K562 (cell line): ENCODE measurements around the gene WNT11. TPM values are rescaled to one million over a fixed set of nuclear protein-coding genes. Genes with fewer than 3 reads are reported as not detected.

Experiments
- ARID1B ChIP-seq: fragments of 450-650 bp; IDR thresholded peaks from 2 replicates; pipeline ENCODE4 v1.6.1; 2016; ENCODE audit warnings: antibody characterized with exemption, mild to moderate bottlenecking, inconsistent platforms
- CBX8 ChIP-seq: fragments of 200-600 bp; sonication (generic); IDR thresholded peaks from 2 replicates; pipeline ENCODE4 v1.6.1; 2012; ENCODE audit warnings: borderline replicate concordance, mixed run types, low read depth, mild to moderate bottlenecking, moderate library complexity, mixed read lengths, low read length, control low read depth, inconsistent platforms; ENCODE audit not compliant: poor library complexity, severe bottlenecking; ENCODE audit errors: extremely low read depth
- CC2D1A ChIP-seq: fragments of 450-650 bp; IDR thresholded peaks from 2 replicates; pipeline ENCODE4 v1.6.1; 2017; ENCODE audit warnings: mild to moderate bottlenecking
- DMBX1 ChIP-seq: fragments of 250-450 bp; sonication (Bioruptor Pico); IDR thresholded peaks from 2 replicates; pipeline ENCODE4 v1.8.0; 2022; ENCODE audit warnings: inconsistent platforms, mild to moderate bottlenecking, moderate library complexity, borderline replicate concordance
- DPF2 ChIP-seq: fragments of 450-650 bp; IDR thresholded peaks from 2 replicates; pipeline ENCODE4 v1.6.1; 2016
- EGR1 ChIP-seq: fragments of 450-650 bp; conservative IDR thresholded peaks from 2 replicates; pipeline ENCODE4 v1.6.1; 2017; ENCODE audit warnings: mild to moderate bottlenecking
- HDAC3 ChIP-seq: fragments of 450-650 bp; IDR thresholded peaks from 2 replicates; pipeline ENCODE4 v1.6.1; 2018; ENCODE audit warnings: borderline replicate concordance, mild to moderate bottlenecking, moderate library complexity; ENCODE audit not compliant: partially characterized antibody
- HMGN3 ChIP-seq: IDR thresholded peaks from 2 replicates; pipeline ENCODE4 v1.6.1; 2011; ENCODE audit warnings: borderline replicate concordance, low read depth, mild to moderate bottlenecking, mixed read lengths, low read length; ENCODE audit not compliant: insufficient read length; ENCODE audit errors: extremely low read depth
- IRF2 ChIP-seq: sonication (generic); formaldehyde crosslinking; IDR thresholded peaks from 2 replicates; pipeline ENCODE4 v1.8.1; 2022; ENCODE audit warnings: mild to moderate bottlenecking, missing genetic modification reagents
- L3MBTL2 ChIP-seq: fragments of 450-650 bp; IDR thresholded peaks from 2 replicates; pipeline ENCODE4 v1.6.1; 2016; ENCODE audit warnings: mild to moderate bottlenecking, moderate library complexity
- MEIS2 ChIP-seq: fragments of 450-650 bp; IDR thresholded peaks from 2 replicates; pipeline ENCODE4 v1.6.1; 2014; ENCODE audit warnings: mild to moderate bottlenecking; ENCODE audit not compliant: partially characterized antibody
- MYC ChIP-seq, 2 experiments: fragments of 250-450 bp in 1 of 2; sonication (Bioruptor Pico) in 1 of 2; IDR thresholded peaks; 2 replicates each; pipeline versions ENCODE4 v1.5.1 to v1.6.1; 2012 to 2021; ENCODE audit warnings: low read depth in 2 of 2, borderline replicate concordance in 1 of 2, improper control_type of control experiment in 1 of 2, low read length in 1 of 2, mild to moderate bottlenecking in 1 of 2, moderate library complexity in 1 of 2
- PHF8 ChIP-seq: fragments of 200-600 bp; sonication (generic); IDR thresholded peaks from 2 replicates; pipeline ENCODE4 v1.6.1; 2012; ENCODE audit warnings: mixed run types, mild to moderate bottlenecking, inconsistent platforms, low read length, moderate library complexity, borderline replicate concordance
- POLR2A ChIP-seq: fragments of 450-650 bp; conservative IDR thresholded peaks from 2 replicates; pipeline ENCODE4 v1.6.1; 2016
- RBFOX2 ChIP-seq: fragments of 200-400 bp; formaldehyde crosslinking; IDR thresholded peaks from 2 replicates; pipeline ENCODE4 v1.6.1; 2017; ENCODE audit warnings: low read depth, mild to moderate bottlenecking, low read length, moderate library complexity
- RBM15 ChIP-seq: fragments of 200-400 bp; formaldehyde crosslinking; IDR thresholded peaks from 2 replicates; pipeline ENCODE4 v1.6.1; 2018; ENCODE audit warnings: mild to moderate bottlenecking, low read length, moderate library complexity; ENCODE audit not compliant: insufficient read depth
- ZNF232 ChIP-seq: sonication (generic); formaldehyde crosslinking; IDR thresholded peaks from 2 replicates; pipeline ENCODE4 v1.8.0; 2022; ENCODE audit warnings: mild to moderate bottlenecking, missing genetic modification reagents
- ZNF431 ChIP-seq: sonication (generic); formaldehyde crosslinking; IDR thresholded peaks from 2 replicates; pipeline ENCODE4 v1.8.0; 2022; ENCODE audit warnings: mild to moderate bottlenecking, missing genetic modification reagents
- polyA plus RNA-seq, 8 experiments: library from polyadenylated mRNA; depleted of rRNA in 4 of 8; stranded (reverse) in 5 of 8; unstranded in 3 of 8; fragments of >200 nt; fragmentation: Nextera tagmentation in 2 of 8; fragmentation: Illumina TruSeq in 1 of 8; extraction: Ambion mirVana in 2 of 8; extraction: Trizol in 1 of 8; gene quantifications; 2 replicates each; pipeline versions ENCODE4 v1.2.1 to v1.2.3, GENCODE V29; 2011 to 2014; ENCODE audit warnings: inconsistent platforms in 1 of 8, missing spikeins in 1 of 8
- total RNA-seq, 7 experiments: library from RNA; depleted of rRNA in 6 of 7; stranded (reverse); fragments of >200 nt in 6 of 7; fragmentation: Illumina TruSeq in 2 of 7; extraction: Trizol in 2 of 7; gene quantifications; 2 replicates each; pipeline versions ENCODE4 v1.2.1 to v1.2.3, GENCODE V29; 2011 to 2021; ENCODE audit warnings: low replicate concordance in 1 of 7
- TF ChIP-seq, protein P1 (sequence below): fragments of 200-800 bp; sonication (Bioruptor generic); IDR thresholded peaks from 2 replicates; pipeline ENCODE4 v1.6.1; 2017; ENCODE audit warnings: missing genetic modification characterization, missing compliant biosample characterization
- TF ChIP-seq, protein P2 (sequence below): sonication (generic); formaldehyde crosslinking; IDR thresholded peaks from 2 replicates; pipeline ENCODE4 v1.8.0; 2022; ENCODE audit warnings: mild to moderate bottlenecking, missing genetic modification reagents
- TF ChIP-seq, protein P3 (sequence below): fragments of 450-650 bp; formaldehyde crosslinking; IDR thresholded peaks from 2 replicates; pipeline ENCODE4 v1.4.0; 2020; ENCODE audit warnings: mild to moderate bottlenecking, moderate library complexity

Gene WNT11
- total and polyA plus RNA-seq, 9 of the 15 experiments (the other 6 are each of a cell fraction or from before 2014, with no cell fraction given) = 0.03 to 0.20 (median 0.09) TPM; not detected in 4

DNA sequence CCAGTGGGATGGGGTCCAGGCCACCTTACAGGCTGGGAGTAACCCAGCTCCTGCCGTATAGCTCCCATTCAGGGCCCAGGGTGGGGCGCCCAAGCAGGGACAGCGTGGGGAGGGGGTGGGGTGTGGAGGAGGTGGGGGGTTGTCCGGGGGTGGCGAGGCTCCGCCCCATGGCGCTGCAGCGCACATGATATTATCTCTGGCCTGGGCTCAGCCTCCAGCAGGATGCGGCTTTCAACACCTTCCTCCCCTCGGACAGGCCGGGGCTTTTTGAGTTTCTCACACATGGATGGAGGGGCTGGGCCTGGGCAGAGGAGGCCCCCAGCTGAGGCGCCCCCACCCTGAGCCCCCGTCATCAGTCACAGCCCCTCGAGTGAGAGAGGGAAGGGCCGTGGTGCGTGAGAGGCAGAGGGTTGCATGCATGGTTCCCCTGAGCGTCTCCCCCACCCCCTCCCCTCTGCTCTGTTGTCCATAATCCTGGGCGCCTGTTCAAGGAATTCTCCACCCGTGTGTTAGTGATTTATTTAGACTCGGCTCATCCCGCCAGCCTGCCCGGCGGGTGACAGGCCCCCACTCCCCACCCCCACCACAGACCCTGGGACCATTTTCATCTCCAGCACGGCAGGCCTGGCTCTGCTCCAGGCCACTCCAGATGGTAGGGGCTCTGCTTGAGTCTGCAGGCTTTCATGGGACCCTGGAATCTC, 44.9 kb downstream of the WNT11 start (continued):
- TF ChIP-seq, protein P1, sequence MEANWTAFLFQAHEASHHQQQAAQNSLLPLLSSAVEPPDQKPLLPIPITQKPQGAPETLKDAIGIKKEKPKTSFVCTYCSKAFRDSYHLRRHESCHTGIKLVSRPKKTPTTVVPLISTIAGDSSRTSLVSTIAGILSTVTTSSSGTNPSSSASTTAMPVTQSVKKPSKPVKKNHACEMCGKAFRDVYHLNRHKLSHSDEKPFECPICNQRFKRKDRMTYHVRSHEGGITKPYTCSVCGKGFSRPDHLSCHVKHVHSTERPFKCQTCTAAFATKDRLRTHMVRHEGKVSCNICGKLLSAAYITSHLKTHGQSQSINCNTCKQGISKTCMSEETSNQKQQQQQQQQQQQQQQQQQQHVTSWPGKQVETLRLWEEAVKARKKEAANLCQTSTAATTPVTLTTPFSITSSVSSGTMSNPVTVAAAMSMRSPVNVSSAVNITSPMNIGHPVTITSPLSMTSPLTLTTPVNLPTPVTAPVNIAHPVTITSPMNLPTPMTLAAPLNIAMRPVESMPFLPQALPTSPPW (CRISPR knock-in tag) = peak; percentile 82
- TF ChIP-seq HDAC3 (no peak), POLR2A (no peak), IRF2 (CRISPR knock-in tag) (no peak), MYC (IDR thresholded peaks at IDR 0.05; ENCODE audit: low read depth, low read length) (peak; percentile 32; the same call in 1 of the 2 replicates), MYC (CRISPR knock-in tag; IDR thresholded peaks at IDR 0.05; ENCODE audit: borderline replicate concordance, low read depth) (no peak), RBFOX2 (peak; percentile 37; the same call in 1 of the 2 replicates), MEIS2 (peak; percentile 60), ZNF232 (no peak), HMGN3 (no peak), CBX8 (no peak), CC2D1A (no peak), DPF2 (0 out of 2 replicates have a peak, but pooled peaks have one; percentile 25), L3MBTL2 (peak; percentile 20; the same call in 1 of the 2 replicates), RBM15 (no peak), ARID1B (no peak), ZNF431 (CRISPR knock-in tag) (no peak), EGR1 (peak; percentile 44), DMBX1 (no peak), PHF8 (no peak)
- TF ChIP-seq, protein P2, sequence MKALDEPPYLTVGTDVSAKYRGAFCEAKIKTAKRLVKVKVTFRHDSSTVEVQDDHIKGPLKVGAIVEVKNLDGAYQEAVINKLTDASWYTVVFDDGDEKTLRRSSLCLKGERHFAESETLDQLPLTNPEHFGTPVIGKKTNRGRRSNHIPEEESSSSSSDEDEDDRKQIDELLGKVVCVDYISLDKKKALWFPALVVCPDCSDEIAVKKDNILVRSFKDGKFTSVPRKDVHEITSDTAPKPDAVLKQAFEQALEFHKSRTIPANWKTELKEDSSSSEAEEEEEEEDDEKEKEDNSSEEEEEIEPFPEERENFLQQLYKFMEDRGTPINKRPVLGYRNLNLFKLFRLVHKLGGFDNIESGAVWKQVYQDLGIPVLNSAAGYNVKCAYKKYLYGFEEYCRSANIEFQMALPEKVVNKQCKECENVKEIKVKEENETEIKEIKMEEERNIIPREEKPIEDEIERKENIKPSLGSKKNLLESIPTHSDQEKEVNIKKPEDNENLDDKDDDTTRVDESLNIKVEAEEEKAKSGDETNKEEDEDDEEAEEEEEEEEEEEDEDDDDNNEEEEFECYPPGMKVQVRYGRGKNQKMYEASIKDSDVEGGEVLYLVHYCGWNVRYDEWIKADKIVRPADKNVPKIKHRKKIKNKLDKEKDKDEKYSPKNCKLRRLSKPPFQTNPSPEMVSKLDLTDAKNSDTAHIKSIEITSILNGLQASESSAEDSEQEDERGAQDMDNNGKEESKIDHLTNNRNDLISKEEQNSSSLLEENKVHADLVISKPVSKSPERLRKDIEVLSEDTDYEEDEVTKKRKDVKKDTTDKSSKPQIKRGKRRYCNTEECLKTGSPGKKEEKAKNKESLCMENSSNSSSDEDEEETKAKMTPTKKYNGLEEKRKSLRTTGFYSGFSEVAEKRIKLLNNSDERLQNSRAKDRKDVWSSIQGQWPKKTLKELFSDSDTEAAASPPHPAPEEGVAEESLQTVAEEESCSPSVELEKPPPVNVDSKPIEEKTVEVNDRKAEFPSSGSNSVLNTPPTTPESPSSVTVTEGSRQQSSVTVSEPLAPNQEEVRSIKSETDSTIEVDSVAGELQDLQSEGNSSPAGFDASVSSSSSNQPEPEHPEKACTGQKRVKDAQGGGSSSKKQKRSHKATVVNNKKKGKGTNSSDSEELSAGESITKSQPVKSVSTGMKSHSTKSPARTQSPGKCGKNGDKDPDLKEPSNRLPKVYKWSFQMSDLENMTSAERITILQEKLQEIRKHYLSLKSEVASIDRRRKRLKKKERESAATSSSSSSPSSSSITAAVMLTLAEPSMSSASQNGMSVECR (CRISPR knock-in tag) = no peak
- TF ChIP-seq, protein P3, sequence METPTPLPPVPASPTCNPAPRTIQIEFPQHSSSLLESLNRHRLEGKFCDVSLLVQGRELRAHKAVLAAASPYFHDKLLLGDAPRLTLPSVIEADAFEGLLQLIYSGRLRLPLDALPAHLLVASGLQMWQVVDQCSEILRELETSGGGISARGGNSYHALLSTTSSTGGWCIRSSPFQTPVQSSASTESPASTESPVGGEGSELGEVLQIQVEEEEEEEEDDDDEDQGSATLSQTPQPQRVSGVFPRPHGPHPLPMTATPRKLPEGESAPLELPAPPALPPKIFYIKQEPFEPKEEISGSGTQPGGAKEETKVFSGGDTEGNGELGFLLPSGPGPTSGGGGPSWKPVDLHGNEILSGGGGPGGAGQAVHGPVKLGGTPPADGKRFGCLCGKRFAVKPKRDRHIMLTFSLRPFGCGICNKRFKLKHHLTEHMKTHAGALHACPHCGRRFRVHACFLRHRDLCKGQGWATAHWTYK = no peak
